Gastrocnemius medialis (tissue), 4 donors: ENCODE results near the gene ME3. TPM values are rescaled to one million over a fixed set of nuclear protein-coding genes. Genes with fewer than 3 reads are reported as not detected.

ENCODE experiments used
- ATAC-seq, 2 donors: fragments of 150-250 bp; one replicate each; pipeline ENCODE4 v1.9.1; 2016
- DNase-seq, 2 donors: peaks; one replicate each; pipeline ENCODE4 v3.0.0-alpha.2; 2019
- H3K27ac ChIP-seq, 4 donors: fragments of 200-600 bp; sonication (generic); 1 replicate in 1 of 4; 2 replicates in 3 of 4; pipeline ENCODE4 v1.5.1; 2016 to 2018; ENCODE audit warnings: mild to moderate bottlenecking in 2 of 4, moderate library complexity in 1 of 4
- H3K27me3 ChIP-seq, 3 donors: fragments of 200-600 bp; sonication (generic) in 2 of 3; 1 replicate in 1 of 3; 2 replicates in 2 of 3; pipeline versions ENCODE4 v1.5.1 to v1.6.0; 2016 to 2019; ENCODE audit warnings: mild to moderate bottlenecking in 1 of 3, moderate library complexity in 1 of 3
- H3K36me3 ChIP-seq, 2 donors: fragments of 200-600 bp; sonication (generic) in 1 of 2; one replicate each; pipeline ENCODE4 v1.5.1; 2017 to 2018
- H3K4me1 ChIP-seq, 2 donors: fragments of 200-600 bp; sonication (generic) in 1 of 2; one replicate each; pipeline ENCODE4 v1.5.1; 2016 to 2017; ENCODE audit warnings: mild to moderate bottlenecking in 2 of 2
- H3K4me3 ChIP-seq, 4 donors: fragments of 200-600 bp; sonication (generic) in 3 of 4; 1 replicate in 1 of 4; 2 replicates in 3 of 4; pipeline ENCODE4 v1.5.1; 2016 to 2019; ENCODE audit warnings: mild to moderate bottlenecking in 2 of 4
- H3K9me3 ChIP-seq, 3 donors: fragments of 200-600 bp; sonication (generic) in 2 of 3; 1 replicate in 1 of 3; 2 replicates in 2 of 3; pipeline ENCODE4 v1.5.1; 2016 to 2019
- POLR2A ChIP-seq, 2 donors: fragments of 450-650 bp; IDR thresholded peaks; one replicate each; pipeline ENCODE4 v1.6.1; 2017; ENCODE audit warnings: antibody characterized with exemption in 2 of 2, mild to moderate bottlenecking in 2 of 2, moderate library complexity in 2 of 2
- in situ Hi-C, 4 donors: fragments of 200-750 bp; cut with MboI; loops; one replicate each; pipeline versions ENCODE4 v1.15.0 to v1.8.0; 2017; ENCODE audit warnings: low sequenced_read_pairs in 4 of 4
- intact Hi-C: fragments of 100-400 bp; cut with DNase I; formaldehyde crosslinking; loops from one replicate; pipeline ENCODE4 v1.15.1; 2023; ENCODE audit warnings: low total_unique reads
- total RNA-seq, 4 donors: library from RNA; depleted of rRNA; stranded (reverse); fragments of >200 nt; gene quantifications; one replicate each; pipeline versions ENCODE4 v1.1.0 to v1.2.3, GENCODE V29; 2016
- TF ChIP-seq, protein P1 (sequence below), 5 experiments: fragments of 450-650 bp in 3 of 5; fragments of 200-600 bp in 2 of 5; sonication (generic) in 2 of 5; IDR thresholded peaks in 4 of 5; conservative IDR thresholded peaks in 1 of 5; 1 replicate in 4 of 5; 2 replicates in 1 of 5; pipeline ENCODE4 v1.5.1; 2016 to 2019; ENCODE audit warnings: antibody characterized with exemption in 5 of 5, mild to moderate bottlenecking in 3 of 5, moderate library complexity in 3 of 5

The ME3 gene
- total RNA-seq, 4 donors from 2014 or later: 4.2 to 17.0 (median 15.7) TPM

DNA sequence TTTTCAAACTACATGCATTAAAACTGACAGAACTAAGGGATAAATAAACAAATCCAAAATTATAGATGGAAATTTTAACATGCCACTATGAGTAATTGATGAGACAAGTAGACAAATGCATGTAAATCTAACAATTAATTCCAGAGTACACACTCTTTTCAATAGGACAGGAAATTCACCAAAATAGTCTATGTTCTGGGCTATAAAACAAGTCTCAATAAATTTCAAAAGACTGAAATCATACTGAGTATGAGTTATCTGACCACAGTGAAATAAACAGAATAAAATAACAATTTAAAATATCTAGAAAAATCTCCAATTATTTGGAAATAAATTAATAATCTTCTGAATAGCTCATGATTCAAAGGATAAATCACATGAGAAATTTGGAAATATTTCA, 38.5 kb upstream of the ME3 start:
- Histone ChIP-seq H3K36me3 (no peaks in the 10 kb centered on the region), H3K9me3 (no peaks in the 10 kb centered on the region), H3K4me3 (no peak overlapping the region), H3K4me1 (no peaks in the 10 kb centered on the region), H3K27ac (no peak overlapping the region), H3K27me3 (no peaks in the 10 kb centered on the region)
- TF ChIP-seq, protein P1, sequence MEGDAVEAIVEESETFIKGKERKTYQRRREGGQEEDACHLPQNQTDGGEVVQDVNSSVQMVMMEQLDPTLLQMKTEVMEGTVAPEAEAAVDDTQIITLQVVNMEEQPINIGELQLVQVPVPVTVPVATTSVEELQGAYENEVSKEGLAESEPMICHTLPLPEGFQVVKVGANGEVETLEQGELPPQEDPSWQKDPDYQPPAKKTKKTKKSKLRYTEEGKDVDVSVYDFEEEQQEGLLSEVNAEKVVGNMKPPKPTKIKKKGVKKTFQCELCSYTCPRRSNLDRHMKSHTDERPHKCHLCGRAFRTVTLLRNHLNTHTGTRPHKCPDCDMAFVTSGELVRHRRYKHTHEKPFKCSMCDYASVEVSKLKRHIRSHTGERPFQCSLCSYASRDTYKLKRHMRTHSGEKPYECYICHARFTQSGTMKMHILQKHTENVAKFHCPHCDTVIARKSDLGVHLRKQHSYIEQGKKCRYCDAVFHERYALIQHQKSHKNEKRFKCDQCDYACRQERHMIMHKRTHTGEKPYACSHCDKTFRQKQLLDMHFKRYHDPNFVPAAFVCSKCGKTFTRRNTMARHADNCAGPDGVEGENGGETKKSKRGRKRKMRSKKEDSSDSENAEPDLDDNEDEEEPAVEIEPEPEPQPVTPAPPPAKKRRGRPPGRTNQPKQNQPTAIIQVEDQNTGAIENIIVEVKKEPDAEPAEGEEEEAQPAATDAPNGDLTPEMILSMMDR (IDR thresholded peaks at IDR 0.05 in 4 of 5, conservative IDR thresholded peaks at IDR 0.05 in 1 of 5): no peak
- TF ChIP-seq POLR2A (IDR thresholded peaks at IDR 0.05): no peak
- in situ Hi-C loops: no loop called here
- no peak for DNase-seq
- no peak for ATAC-seq
- intact Hi-C loops: no loop called here

DNA sequence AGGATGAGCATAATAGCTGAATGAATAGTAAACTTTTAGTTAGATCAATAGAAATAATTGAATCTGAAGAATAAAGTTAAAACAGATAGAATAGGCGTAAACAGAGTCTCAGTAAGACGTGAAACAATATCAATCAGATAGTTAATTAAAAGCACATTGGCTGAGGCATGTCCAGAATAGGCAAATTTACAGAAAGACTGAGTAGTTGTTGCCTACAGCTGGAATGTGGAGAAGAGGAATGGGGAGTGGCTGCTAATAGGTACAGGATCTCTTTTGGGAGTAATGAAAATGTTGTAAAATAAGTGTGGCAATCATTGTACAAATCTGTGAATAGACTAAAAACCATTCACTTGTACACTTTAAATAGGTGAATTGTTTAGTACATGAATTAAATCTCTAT, 36.3 kb upstream of the ME3 start:
- no peaks in the 10 kb centered on the region for H3K36me3 ChIP-seq
- no peaks in the 10 kb centered on the region for H3K27me3 ChIP-seq
- H3K4me3 ChIP-seq: no peak overlapping the region
- intact Hi-C loops (no loop called here), in situ Hi-C loops (no loop called here)
- H3K4me1 ChIP-seq: no peaks in the 10 kb centered on the region
- ATAC-seq (no peak), DNase-seq (no peak)
- H3K27ac ChIP-seq: no peak overlapping the region
- no peak for TF ChIP-seq POLR2A (IDR thresholded peaks at IDR 0.05)
- TF ChIP-seq, protein P1 (IDR thresholded peaks at IDR 0.05 in 4 of 5, conservative IDR thresholded peaks at IDR 0.05 in 1 of 5): no peak
- H3K9me3 ChIP-seq: no peaks in the 10 kb centered on the region

DNA sequence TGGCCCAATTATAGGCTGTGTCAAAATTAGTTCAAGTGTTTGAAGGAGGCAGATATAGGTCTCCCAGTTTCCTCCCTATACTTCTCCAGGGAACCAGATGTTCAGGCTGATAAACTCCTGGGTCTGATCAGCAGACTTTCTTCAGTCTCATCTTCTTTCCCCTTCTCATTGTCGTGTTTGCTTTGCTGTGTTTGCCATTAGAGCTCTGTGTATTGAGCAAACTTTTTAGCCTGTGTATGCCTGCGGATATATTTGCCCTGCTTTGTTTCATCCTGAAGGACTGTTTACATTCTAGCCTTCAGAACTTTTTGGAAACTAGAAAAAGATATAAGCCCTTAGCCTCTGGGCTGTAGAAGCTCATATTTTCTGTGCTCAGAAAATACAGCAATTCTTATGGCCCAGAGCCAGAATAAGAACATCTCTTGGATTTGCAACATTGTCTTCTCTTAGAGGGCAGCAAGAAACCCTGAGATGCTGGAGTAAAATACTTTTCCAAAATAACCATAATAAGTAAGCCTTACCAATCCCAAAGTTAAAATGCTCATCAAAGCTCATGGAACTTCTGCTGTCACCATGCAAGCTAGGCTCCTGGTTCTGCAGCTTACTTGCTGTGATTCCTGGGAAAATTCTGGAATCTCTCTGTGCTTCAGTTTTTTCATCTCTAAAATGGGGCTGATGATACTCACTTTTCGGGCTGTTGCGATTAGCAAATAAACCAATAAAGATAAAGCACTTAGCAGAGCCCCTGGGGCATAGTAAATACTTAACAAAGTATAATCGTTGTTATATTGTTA, 34.1 kb upstream of the ME3 start:
- TF ChIP-seq POLR2A (IDR thresholded peaks at IDR 0.05): no peak
- TF ChIP-seq, protein P1 (IDR thresholded peaks at IDR 0.05 in 4 of 5, conservative IDR thresholded peaks at IDR 0.05 in 1 of 5): no peak
- no peak for DNase-seq
- in situ Hi-C loops: no loop called here
- Histone ChIP-seq H3K27me3 (no peaks in the 10 kb centered on the region), H3K4me3 (no peak overlapping the region), H3K9me3 (no peaks in the 10 kb centered on the region), H3K4me1 (peaks cover 0 to 6% of the 10 kb centered on the region in 2 donors), H3K27ac (no peak overlapping the region), H3K36me3 (no peaks in the 10 kb centered on the region)
- ATAC-seq: no peak
- intact Hi-C loops: no loop called here

DNA sequence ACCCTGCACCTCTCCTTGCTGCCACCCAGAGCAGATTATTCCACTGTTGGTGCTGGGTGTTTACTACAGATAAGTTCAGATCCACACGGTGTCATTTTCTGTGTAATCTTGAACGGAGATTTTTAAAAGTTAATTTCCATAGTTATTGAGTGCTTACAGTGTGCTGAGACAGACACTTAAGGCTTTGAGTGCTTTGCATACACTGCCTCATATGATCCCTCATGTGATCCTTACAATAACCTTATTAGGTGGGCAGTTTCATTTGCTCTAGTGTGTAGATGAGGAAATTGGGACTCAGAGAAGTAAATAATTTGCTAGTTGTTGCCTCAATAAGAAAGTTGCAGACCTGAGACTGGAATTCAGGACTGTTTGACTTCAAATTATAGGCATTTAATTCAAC, 32.3 kb upstream of the ME3 start:
- DNase-seq: no peak
- Histone ChIP-seq H3K4me1 (peaks cover 0 to 6% of the 10 kb centered on the region in 2 donors), H3K27me3 (no peaks in the 10 kb centered on the region), H3K4me3 (no peak overlapping the region), H3K36me3 (no peaks in the 10 kb centered on the region), H3K27ac (no peak overlapping the region), H3K9me3 (no peaks in the 10 kb centered on the region)
- intact Hi-C loops (no loop called here), in situ Hi-C loops (no loop called here)
- TF ChIP-seq, protein P1 (IDR thresholded peaks at IDR 0.05 in 4 of 5, conservative IDR thresholded peaks at IDR 0.05 in 1 of 5): no peak
- TF ChIP-seq POLR2A (IDR thresholded peaks at IDR 0.05): no peak
- ATAC-seq: no peak
